ENCODE measurements around the gene CCDC122.

GRCh38 chr13:43884222-43884621, 4.7 kb upstream of the CCDC122 start:
- TF ChIP-seq CTCF (conservative IDR thresholded peaks at IDR 0.05 in 1 of 2, IDR thresholded peaks at IDR 0.05 in 1 of 2; ENCODE audit: extremely low read depth in 1 of 2, insufficient read depth in 1 of 2, low read depth in 1 of 2, low read length in 2 of 2) (no peak), EZH2 (IDR thresholded peaks at IDR 0.05; ENCODE audit: borderline replicate concordance, low read length) (no peak)
